Large intestine (tissue), 3 donors: ENCODE data around the gene NRN1L. TPM values are rescaled to one million over a fixed set of nuclear protein-coding genes. Genes with fewer than 3 reads are reported as not detected.

ENCODE experiments used
- DNase-seq, 2 donors: peaks; one replicate each; pipeline versions ENCODE4 v3.0.0 to v3.0.0-alpha.2; 2013
- H3K27ac ChIP-seq: one replicate; pipeline ENCODE4 v1.5.1; 2013; ENCODE audit warnings: low read length
- H3K27me3 ChIP-seq: 2 replicates; pipeline ENCODE4 v1.6.1; 2013; ENCODE audit warnings: low read length; ENCODE audit not compliant: control insufficient read depth, insufficient read depth
- H3K36me3 ChIP-seq: 2 replicates; pipeline ENCODE4 v1.6.1; 2013; ENCODE audit warnings: low read length; ENCODE audit not compliant: control insufficient read depth, insufficient read depth
- H3K4me1 ChIP-seq: one replicate; pipeline ENCODE4 v1.6.1; 2013; ENCODE audit warnings: low read length; ENCODE audit not compliant: control insufficient read depth, insufficient read depth
- H3K4me3 ChIP-seq: one replicate; pipeline ENCODE4 v1.5.1; 2013; ENCODE audit warnings: low read length
- H3K9me3 ChIP-seq: one replicate; pipeline ENCODE4 v1.6.1; 2013; ENCODE audit warnings: mild to moderate bottlenecking, low read depth, low read length, moderate library complexity; ENCODE audit not compliant: control insufficient read depth
- WGBS: methylation state at CpG from one replicate; pipeline ENCODE4 v1.1.5; 2013; ENCODE audit warnings: low lambda C conversion rate; ENCODE audit not compliant: insufficient coverage; 5-methylcytosine and 5-hydroxymethylcytosine counted together
- polyA plus RNA-seq: library from polyadenylated mRNA; unstranded; fragments of 120-200 nt; gene quantifications from one replicate; pipeline ENCODE4 v1.2.1, GENCODE V29; 2013

Gene NRN1L
- polyA plus RNA-seq, 1 donor, result 1.6 TPM

DNA sequence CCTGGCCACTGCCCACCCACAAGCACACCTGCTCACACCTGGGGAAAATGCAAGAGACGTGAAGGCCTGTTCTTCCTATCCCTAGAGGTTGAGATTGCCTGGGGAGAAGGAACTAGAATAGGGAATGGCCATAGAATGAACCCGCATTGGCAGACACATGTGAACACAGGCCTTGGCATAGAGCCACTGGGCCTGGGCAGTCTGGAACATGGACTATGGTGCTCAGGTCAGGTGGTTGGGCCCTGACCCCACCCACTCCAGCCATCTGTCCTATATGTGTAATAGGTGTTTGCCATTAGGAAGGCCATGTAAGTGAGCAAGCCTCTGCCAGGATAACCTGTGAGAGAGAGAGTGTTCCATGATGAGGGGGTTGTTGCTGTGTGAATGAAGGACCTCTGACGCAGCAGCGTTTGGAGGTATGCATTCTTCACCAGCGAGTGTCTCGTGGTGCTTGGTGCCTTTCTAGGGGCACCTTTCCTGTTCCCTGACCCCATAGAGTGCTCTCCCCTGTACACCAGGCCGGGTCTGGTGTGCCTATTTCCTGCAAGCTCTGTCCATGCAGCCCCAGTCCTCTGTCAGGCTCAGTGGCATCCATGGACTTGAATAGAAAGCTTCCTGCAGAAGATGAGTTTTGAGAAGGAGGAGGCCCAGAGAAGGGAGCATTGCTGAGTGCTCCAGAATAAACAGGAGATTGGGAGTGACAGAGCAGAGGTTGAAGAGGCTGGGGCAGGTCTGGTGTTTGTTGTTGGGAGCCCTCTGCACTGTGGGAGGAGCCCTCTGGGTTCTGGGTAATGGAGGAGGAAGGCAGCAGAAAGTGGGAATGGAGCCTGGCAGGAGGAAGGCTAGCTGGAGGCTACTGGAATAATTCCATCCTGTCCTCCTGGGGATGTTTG lies 31.4 kb downstream of the NRN1L start:
- DNase-seq, result peak in 1 of 2 donors; percentile 43
- no peak overlapping the region for H3K4me3 ChIP-seq
- no peak overlapping the region for H3K27ac ChIP-seq
- H3K27me3 ChIP-seq, result no peaks in the 10 kb centered on the region
- peaks cover 64% of the 10 kb centered on the region for H3K36me3 ChIP-seq
- no peaks in the 10 kb centered on the region for H3K9me3 ChIP-seq
- peaks cover 13% of the 10 kb centered on the region for H3K4me1 ChIP-seq
- WGBS, result no CpG with 5 or more reads among the region's 7 CpGs

DNA sequence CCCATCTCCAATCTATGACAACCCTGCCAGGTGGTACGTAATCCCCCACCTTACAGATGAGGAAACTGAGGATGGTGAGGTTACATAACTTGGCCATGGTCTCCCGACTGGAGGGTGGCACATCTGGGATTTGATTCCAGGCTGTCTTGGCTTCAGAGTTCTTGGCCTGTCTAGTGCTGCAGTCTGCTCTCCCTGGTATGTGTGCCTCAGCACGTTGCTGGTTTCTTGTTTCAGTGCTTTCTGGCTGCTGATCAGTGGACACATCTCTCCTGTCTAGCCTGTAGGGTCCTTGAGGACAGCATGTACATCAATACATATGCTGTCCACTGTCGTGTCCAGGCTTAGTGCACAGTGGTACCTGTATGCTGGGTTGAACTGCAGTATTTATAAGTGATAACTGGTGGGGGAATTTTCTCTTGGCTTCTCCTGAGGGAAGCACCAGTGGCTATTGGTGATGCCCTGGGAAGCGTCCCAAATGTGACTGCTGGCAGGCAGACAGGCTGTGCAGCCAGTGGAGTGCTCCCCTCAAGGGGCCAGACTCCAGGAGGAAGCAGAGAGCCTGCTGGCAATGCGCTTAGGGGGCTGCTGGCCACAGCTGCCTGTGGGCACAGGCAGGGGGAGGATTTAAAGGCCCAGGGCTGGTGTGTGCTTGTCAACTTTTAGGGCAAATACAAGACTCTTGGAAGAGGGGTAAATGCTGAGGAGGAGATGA lies 32.6 kb downstream of the NRN1L start:
- no CpG with 5 or more reads among the region's 6 CpGs for WGBS
- H3K36me3 ChIP-seq, result peaks cover 57% of the 10 kb centered on the region
- H3K27ac ChIP-seq, result no peak overlapping the region

DNA sequence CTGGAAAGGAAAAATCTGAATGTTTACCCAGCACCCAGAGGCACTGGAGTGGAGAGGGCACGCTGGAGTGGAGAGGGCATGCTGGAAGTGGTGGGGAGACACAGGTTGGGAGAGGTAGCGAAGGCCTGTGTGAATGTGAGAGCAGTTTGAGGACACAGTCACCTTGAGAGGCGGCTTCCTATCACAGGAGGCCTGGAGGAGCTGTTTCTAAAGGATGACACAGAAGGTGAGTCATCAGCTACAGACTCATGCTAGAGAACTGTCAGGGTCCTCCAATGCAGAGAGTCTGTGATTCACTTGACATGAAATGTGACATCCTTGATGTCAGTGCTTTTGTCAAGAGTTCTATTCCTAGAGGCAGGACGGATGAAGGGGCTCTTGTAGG lies 33.2 kb downstream of the NRN1L start:
- Histone ChIP-seq H3K4me3 (no peak overlapping the region), H3K27me3 (no peaks in the 10 kb centered on the region), H3K36me3 (peaks cover 58% of the 10 kb centered on the region), H3K4me1 (peaks cover 13% of the 10 kb centered on the region), H3K9me3 (no peaks in the 10 kb centered on the region), H3K27ac (no peak overlapping the region)
- no CpG with 5 or more reads among the region's 4 CpGs for WGBS
- DNase-seq, result no peak

More for the DNA sequence above, 32.6 kb downstream of the NRN1L start:
- Histone ChIP-seq H3K4me3 (no peak overlapping the region), H3K27me3 (no peaks in the 10 kb centered on the region), H3K9me3 (no peaks in the 10 kb centered on the region), H3K4me1 (peaks cover 13% of the 10 kb centered on the region)
- DNase-seq, result no peak

DNA sequence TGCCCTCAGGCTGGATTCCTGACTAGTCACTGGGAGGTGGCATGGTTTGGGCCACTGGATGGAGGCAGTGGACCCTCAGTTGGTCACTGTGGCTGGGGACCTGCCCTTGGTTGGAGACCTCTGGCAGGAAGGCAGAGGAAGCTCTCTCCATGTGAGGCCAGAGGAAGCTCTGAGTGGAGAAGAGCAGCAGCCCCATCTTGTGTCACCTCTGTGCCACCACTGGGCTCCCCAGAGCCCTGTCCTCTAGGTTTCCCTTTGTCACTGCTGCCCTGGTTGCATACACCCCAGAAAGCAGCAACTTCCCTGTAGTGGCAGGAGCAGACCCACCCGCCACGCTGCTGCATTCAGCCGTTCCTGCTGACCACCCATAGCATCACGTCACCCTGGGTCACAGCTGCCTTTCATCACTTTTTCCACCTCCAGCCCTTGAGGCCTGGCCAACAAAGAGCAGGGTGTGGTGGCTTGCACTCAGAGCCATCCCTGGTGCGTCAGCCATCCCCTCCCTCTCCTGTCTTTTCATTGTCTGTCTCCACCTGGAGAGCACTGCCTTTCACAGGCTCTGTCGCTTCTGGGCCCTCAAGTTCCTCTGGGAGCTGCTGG lies 35.0 kb downstream of the NRN1L start:
- H3K36me3 ChIP-seq, result peaks cover 67% of the 10 kb centered on the region

DNA sequence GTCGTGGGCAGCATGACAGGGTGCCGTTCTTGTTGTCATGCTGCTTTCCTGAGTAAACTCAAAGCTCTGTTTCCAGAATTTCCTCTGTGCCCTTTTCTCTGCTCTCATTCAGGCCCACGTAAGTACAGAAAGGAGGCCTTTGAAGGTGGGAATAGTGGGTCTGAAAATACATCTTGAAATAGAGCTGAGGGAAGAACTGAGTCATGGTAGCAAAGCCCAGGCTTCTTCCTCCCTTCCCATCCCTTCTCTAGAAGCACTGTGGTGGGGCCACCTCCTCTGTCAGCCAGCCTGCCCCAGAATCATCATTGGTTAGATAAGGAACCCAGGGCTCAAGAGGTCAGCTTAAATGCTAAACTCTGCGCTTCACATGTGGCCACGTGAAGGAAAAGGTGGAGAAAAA lies 37.5 kb downstream of the NRN1L start:
- Histone ChIP-seq H3K27ac (no peak overlapping the region), H3K36me3 (peaks cover 56% of the 10 kb centered on the region), H3K4me1 (no peaks in the 10 kb centered on the region), H3K9me3 (no peaks in the 10 kb centered on the region), H3K4me3 (no peak overlapping the region), H3K27me3 (no peaks in the 10 kb centered on the region)
- no CpG with 5 or more reads among the region's 5 CpGs for WGBS
- DNase-seq, result no peak

More for the DNA sequence above, 35.0 kb downstream of the NRN1L start:
- WGBS, result no CpG with 5 or more reads among the region's 6 CpGs
- H3K9me3 ChIP-seq, result no peaks in the 10 kb centered on the region
- H3K4me3 ChIP-seq, result no peak overlapping the region
- no peak overlapping the region for H3K27ac ChIP-seq
- DNase-seq, result no peak
- H3K27me3 ChIP-seq, result no peaks in the 10 kb centered on the region
- peaks cover 13% of the 10 kb centered on the region for H3K4me1 ChIP-seq

DNA sequence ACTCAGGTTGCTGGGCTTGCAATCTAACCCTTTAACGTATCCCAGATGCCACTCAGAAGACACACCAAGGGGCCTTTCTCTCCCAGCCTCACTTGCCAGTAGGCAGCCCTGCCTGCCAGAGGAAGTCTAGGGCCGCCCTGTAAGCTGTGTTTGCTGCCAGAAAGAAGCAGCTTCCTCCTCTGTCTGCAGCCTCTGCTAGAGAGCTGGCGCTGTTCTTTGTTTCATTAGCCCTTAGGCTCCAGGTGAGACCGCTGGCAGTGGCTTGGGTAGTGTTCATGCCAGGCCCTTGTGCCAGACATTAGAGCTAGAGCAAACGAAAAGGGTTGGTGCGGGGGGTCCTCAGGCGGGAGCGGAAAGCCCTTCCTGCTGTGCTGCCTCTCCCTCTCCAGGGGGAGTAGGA lies 38.1 kb downstream of the NRN1L start:
- no CpG with 5 or more reads among the region's 8 CpGs for WGBS
- peaks cover 59% of the 10 kb centered on the region for H3K36me3 ChIP-seq
- no peak overlapping the region for H3K27ac ChIP-seq

DNA sequence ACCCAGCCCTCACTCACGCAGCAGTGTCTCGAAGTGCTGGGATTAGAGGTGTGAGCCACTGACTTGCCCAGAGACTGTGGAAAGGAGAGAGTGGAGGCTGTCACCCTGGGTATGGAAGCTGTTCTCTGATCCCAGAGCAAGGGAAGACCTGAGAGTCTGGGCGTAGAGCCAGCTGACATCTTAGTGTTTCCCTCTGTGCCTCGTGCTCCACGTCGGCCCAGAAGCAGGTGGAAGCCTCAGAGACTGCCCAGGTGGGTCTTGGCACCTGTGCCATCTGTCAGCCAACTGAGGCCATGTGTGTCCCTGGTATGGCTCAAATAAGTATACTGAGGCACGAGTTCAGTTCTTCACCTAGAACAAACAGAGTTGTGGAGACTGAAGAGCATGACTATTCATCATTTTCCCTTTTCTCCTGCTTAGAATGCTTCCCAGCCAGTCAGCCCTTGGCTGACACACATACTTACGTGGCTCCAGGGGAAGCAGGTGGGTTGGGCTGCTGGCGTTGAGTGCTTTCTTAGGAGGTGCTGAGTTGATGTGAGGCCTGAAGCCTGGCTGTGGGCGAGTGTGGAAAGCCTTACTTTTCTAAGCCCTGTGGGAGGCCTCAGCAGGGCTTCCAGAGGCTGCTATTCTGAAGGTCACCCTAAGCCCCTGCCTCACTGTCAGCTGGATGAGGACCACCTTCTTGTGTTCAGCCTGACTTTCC lies 38.9 kb downstream of the NRN1L start:
- no peaks in the 10 kb centered on the region for H3K9me3 ChIP-seq
- H3K4me3 ChIP-seq, result no peak overlapping the region
- peaks cover 59% of the 10 kb centered on the region for H3K36me3 ChIP-seq
- H3K4me1 ChIP-seq, result no peaks in the 10 kb centered on the region
- H3K27ac ChIP-seq, result no peak overlapping the region
- WGBS, result no CpG with 5 or more reads among the region's 10 CpGs
- DNase-seq, result no peak
- H3K27me3 ChIP-seq, result no peaks in the 10 kb centered on the region

More for the DNA sequence above, 38.1 kb downstream of the NRN1L start:
- H3K27me3 ChIP-seq, result no peaks in the 10 kb centered on the region
- DNase-seq, result no peak
- H3K9me3 ChIP-seq, result no peaks in the 10 kb centered on the region
- no peak overlapping the region for H3K4me3 ChIP-seq
- H3K4me1 ChIP-seq, result no peaks in the 10 kb centered on the region

DNA sequence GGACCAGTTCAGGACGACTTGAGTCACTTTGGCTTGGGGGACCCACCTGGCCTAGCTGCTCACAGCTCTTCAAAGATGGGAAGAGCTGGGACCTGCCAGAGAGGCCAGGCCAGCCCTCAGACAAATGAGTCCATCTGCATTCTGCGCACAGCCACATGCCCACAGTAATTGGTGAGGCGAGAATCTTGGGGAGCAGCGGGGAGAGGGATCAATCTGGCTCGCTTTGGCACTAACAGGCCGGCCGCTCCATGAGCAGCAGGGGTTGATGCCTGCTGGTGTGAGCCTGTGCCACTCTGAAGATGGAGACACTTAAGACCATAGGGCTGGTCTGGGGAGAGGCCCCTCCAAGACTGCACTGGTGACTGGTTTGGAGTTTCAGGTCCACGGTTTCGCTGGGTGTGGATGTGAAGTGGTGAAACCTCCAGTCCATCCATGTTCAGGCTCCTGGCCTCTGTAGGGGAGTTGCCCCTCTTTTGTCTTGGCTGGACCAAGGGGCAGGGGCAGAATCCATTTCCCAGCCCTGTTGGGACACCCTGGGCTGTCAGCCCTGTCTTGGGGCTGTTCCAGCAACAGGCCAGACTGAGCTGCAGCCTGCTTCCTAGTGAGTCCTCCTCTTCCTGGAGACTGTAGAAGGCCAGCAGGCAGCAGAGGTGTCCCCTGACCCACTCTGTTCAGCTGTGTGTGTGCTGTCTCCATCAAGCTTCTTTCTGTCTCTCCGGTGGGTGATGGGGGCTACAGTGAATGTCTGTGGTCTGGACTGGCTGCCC lies 39.6 kb downstream of the NRN1L start:
- Histone ChIP-seq H3K4me1 (no peaks in the 10 kb centered on the region), H3K27ac (no peak overlapping the region), H3K36me3 (peaks cover 60% of the 10 kb centered on the region), H3K9me3 (no peaks in the 10 kb centered on the region), H3K4me3 (no peak overlapping the region), H3K27me3 (no peaks in the 10 kb centered on the region)
- no CpG with 5 or more reads among the region's 10 CpGs for WGBS
- no peak for DNase-seq

DNA sequence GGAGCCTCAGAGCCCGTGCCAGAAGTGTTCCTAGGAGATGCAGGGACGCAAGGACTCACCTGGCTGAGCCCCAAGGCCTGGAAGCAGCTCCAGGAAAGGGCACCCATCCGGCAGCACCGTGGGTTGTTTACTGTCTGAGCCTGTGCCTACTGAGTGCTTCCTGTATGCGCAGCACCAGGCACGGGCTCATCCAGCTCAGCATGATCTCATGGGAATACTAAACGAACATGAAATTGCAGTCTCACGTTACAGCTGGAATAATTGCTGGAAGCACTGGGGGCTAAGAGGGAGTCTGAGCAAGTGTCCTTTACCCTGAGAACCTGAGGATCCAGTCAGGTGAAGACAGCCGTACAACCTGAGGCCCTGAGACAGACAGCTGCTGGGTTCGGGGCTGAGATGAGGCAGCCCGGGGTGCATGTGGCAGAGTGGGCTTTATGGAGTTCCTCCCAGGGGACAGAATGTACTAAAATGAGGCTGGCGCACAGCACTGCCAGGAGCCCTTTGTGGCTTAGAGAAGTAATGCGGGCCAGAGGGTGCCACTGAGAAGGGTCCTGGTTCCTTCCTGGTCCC lies 41.6 kb downstream of the NRN1L start:
- DNase-seq, result no peak
- H3K27ac ChIP-seq, result no peak overlapping the region
- no peak overlapping the region for H3K4me3 ChIP-seq
- H3K36me3 ChIP-seq, result peaks cover 67% of the 10 kb centered on the region
- no peaks in the 10 kb centered on the region for H3K4me1 ChIP-seq
- no peaks in the 10 kb centered on the region for H3K9me3 ChIP-seq
- H3K27me3 ChIP-seq, result no peaks in the 10 kb centered on the region
- WGBS, result no CpG with 5 or more reads among the region's 13 CpGs
